Activated CD4-positive, alpha-beta T cell treated with anti-CD3 and anti-CD28 coated beads for 4 hours (primary cell): ENCODE measurements around the gene PRAMEF20.

Source experiments
- DNase-seq, 2 donors: peaks; one replicate each; pipeline ENCODE4 v3.0.0-alpha.2; 2020

Gene PRAMEF20

DNA sequence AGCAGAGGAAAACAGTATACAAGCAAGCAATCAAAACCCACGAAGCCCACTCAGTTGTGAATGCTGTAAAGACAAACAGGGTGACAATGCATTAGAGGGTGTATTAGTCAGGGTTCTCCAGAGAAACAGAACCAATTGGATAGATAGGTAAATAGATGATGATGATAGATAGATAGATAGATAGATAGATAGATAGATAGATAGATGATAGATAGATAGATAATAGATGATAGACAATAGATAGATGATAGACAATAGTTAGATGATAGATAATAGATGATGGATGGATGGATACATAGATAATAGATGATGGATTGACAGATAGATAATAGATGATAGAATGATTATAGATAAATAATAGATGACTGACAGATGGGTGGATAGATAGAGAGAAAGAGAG, 55.3 kb downstream of the PRAMEF20 start:
- DNase-seq, result no peak

- no peak for DNase-seq
Observed at GRCh38 chr1:13469343-13469742, 59.1 kb downstream of the PRAMEF20 start.
